Urinary bladder (tissue), 4 donors: ENCODE data around the gene PKP3. TPM values are rescaled to one million over a fixed set of nuclear protein-coding genes. Genes with fewer than 3 reads are reported as not detected.
"Not testable (repeated sequence)": the region's sequence is repeated elsewhere in the genome, so short reads cannot be mapped to it uniquely, and the experiment has no call there.

Experiments used
- DNase-seq: peaks from one replicate; pipeline ENCODE4 v3.0.0-alpha.2; 2015; ENCODE audit errors: extremely low spot score
- H3K27ac ChIP-seq: one replicate; pipeline ENCODE4 v1.5.1; 2013; ENCODE audit warnings: low read depth, mild to moderate bottlenecking, moderate library complexity
- H3K36me3 ChIP-seq: one replicate; pipeline ENCODE4 v1.6.1; 2013; ENCODE audit warnings: mild to moderate bottlenecking, moderate library complexity; ENCODE audit not compliant: insufficient read depth
- H3K4me1 ChIP-seq: one replicate; pipeline ENCODE4 v1.6.1; 2013; ENCODE audit warnings: mild to moderate bottlenecking, moderate library complexity; ENCODE audit not compliant: insufficient read depth
- H3K4me3 ChIP-seq: one replicate; pipeline ENCODE4 v1.5.1; 2013; ENCODE audit warnings: low read depth, low read length
- WGBS: extraction: QIAGEN DNeasy Blood & Tissue Kit; methylation state at CpG from one replicate; pipeline ENCODE4 v1.1.7; 2013; 5-methylcytosine and 5-hydroxymethylcytosine counted together
- polyA plus RNA-seq: library from polyadenylated mRNA; stranded (reverse); fragments of 200-250 nt; gene quantifications from one replicate; pipeline ENCODE4 v1.2.3, GENCODE V29; 2013
- total RNA-seq: library from RNA; depleted of rRNA; stranded (reverse); fragments of >200 nt; gene quantifications from one replicate; pipeline ENCODE4 v1.2.3, GENCODE V29; 2014
- donor health status: healthy with polysubstance abuse.
- donor health status: healthy.

PKP3 gene
- total and polyA plus RNA-seq, 2 donors = 5.2 to 8.4 TPM

DNA sequence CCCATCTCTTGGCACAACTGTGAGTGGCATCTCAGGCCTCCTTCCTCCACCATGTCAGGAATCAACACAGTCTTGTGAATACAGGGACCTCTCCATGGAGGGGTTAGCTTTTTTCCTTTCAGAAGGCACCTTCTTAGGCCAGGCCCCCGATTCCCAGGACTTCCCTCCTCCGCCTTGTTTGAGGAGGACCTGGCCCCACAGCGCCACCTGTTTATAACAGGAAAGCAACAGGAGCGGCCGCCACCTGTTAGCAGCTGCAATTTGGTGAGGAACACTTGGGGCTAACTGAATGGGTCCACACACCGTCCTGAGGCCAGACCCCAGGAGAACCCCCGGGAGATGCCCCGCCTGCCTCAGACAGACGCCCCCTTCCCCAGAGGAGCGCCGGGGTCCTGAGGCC is 3.8 kb upstream of the PKP3 start:
- 68% methylated on average over 11 of the region's 11 CpGs for WGBS
- H3K4me1 ChIP-seq = no peaks in the 10 kb centered on the region
- H3K4me3 ChIP-seq = no peak overlapping the region
- H3K36me3 ChIP-seq = no peaks in the 10 kb centered on the region
- no peak overlapping the region for H3K27ac ChIP-seq
- no peak for DNase-seq

DNA sequence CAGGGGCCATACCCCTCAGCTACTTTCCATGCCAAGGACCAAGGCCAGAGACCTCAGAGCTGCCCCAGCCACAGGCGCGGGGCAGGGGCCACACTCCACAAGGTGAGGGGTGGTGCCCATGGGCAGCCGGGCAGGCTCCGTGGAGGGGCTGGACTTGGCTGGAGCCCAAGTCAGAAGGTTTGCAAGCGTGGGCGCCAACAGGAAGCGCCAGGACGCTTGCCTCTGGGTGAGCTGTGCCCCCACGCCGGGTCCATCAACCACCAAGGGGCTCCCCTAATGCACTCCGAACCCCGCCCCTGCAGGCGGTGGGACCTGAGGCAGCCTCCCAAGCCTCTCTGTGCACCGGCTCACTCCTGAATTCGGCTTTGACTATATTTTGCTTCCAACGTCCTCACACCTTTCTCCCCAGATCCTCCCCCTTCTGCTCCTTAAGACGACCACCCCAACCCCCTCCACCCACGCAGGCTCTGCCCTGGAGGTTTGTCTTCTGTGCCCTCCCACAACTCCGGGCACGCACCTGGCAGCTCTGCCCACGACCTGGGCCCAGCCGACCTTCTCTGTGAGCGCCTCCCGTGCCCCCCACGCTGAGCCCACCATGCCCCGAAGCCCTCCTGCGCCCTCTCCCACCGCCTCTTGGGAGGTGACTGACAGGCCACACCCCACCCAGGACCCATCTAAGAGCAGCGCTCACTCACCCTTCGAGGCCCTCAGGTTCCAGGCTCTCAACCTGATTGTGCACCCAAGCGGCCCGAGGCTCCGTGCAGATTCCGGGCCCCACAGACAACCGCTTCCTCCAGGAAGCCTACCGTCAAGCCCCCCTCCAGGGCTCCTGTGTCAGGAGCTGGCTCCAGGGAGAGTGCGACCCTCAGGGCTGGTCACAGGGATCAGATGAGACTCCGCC is 2.6 kb upstream of the PKP3 start:
- DNase-seq = no peak
- 76% methylated on average over 38 of the region's 38 CpGs for WGBS
- H3K4me1 ChIP-seq = no peaks in the 10 kb centered on the region
- no peaks in the 10 kb centered on the region for H3K36me3 ChIP-seq
- H3K4me3 ChIP-seq = no peak overlapping the region
- no peak overlapping the region for H3K27ac ChIP-seq

DNA sequence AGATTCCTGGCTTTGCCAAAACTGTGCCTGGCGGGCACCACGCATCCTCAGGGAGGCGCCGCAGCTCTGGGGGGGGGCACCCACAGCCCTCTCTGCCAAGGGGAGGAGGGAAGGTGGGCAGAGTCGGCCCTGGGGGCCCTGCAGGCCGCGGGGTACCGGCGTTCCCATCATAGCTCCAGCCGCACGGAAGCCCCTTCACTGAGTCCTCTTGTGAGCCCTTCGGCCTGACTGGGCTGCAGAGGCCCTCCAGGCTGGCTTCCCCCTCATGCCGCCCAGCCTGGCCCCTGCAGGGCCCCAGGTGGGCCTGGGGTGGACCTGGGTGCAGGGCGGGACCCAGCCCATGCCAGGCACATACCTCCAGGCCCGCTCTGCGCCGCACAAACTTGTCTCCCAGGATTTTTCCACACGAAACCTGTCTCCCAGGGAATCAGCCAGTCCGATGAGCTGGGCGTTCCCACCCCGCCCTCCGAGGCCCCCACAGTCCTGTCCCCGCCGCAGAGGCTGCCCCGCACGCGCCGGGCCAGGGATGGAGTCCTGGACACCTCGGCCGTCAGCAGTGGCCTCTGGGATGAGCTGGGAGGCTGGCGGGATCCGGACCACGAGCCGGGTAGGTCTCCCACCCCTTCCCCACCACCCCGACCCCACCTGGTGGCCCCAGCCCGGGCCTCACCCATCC is 1.8 kb upstream of the PKP3 start:
- H3K36me3 ChIP-seq = no peaks in the 10 kb centered on the region
- H3K27ac ChIP-seq = no peak overlapping the region
- H3K4me1 ChIP-seq = no peaks in the 10 kb centered on the region
- DNase-seq = no peak
- WGBS = 87% methylated on average over 36 of the region's 36 CpGs
- H3K4me3 ChIP-seq = no peak overlapping the region

DNA sequence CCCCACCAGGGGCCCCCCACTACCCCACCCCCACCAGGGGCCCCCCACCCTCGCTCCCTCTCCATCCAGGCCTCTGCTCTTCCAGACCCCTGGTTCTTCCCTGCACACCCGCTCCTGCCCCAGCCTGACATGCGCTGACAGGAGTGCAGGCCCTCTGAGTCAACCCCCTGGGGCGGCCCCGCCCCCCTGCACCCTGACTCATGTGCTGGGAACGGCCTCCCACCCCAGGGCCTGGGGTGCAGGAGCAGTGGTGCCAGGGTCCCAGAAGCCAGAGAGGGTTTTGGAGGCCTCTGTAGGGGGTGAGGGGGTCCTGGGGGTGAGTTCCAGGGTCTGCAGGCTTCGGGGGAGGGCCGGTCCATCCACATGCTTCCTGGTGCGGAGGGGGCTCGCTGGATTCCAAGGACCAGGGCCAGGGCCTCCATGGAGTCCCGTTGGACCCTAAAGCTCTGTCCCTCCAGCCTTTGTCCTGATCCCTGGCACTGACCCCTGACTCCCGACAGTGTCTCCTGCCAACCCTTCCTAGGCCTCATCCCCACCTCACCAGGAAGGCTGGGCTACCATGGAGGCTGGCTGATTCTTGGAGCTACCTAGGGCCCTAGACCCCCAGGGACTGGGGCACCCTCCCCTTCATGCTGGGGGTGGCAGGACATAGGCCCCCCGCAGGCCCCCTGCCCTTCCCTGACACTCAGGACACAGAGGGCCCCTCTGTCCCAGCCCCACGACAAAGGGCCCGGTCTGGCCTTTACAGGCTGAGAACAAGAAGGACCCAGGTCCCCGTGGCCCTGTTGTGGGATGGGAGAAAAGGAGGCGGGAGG is 583 bp upstream of the PKP3 start:
- Histone ChIP-seq H3K27ac (peak overlapping the region; percentile 92), H3K4me1 (no peaks in the 10 kb centered on the region), H3K4me3 (no peak overlapping the region), H3K36me3 (no peaks in the 10 kb centered on the region)
- DNase-seq = no peak
- 77% methylated on average over 17 of the region's 17 CpGs for WGBS

DNA sequence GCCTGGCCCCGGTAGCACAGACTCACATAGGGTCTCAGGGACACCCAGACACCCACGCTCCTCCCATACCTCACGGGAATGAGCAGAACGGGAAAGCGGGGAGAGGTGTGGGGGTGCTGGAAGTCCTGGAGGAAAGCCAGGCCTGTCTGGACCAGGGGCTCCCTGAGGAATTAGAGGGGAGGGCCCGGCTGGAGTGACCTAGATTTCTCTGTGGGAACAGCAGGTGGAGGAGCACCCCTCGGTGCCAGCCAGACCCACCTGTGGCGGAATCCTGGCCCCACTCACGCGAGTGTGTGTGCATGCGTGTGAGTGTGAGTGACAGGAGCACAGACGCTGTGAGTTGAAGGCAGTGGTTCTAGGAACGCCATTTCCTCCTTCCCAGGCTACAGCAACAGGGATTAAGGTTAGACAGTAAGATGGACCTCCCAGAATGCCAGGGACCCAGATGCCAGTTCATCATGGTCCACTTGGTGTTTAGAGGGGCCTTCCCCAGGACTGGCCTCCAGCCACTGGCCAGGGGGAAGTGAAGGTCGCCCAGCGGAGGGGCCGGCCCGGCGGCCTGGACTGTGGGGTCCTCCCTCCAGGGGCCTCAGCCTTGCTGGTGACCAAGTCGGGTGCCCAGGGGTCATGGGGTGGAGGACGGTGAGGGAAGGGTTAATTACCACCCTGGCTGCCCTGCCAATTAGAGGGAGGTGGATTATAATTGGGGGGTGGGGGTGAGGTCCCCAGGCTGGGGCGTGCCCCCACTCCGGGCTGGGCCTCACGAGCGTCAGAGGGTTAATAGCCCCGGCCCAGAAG is 1.0 kb downstream of the PKP3 start:
- 74% methylated on average over 25 of the region's 25 CpGs for WGBS
- Histone ChIP-seq H3K4me3 (no peak overlapping the region), H3K27ac (no peak overlapping the region)

DNA sequence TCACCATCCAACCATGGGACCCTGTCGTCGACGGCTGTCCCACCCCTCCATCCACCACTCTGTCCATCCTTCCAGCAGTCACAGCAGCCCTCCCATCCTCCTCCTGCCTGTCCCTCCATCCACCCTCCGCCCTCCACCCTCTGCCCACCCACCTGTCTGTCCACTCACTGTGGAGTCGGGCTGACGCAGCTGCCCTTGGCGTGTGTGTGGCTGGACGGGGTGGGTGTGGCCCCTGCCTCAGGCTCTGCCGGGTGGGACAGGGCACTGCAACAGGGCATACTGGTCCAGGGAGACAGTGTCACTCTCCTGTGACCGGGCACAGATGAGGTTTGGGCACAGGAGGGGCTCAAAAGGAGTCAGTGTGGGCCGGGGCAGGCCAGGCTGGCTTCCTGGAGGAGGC is 1.9 kb downstream of the PKP3 start:
- no peak overlapping the region for H3K4me3 ChIP-seq
- no peaks in the 10 kb centered on the region for H3K4me1 ChIP-seq
- no peaks in the 10 kb centered on the region for H3K36me3 ChIP-seq
- 73% methylated on average over 11 of the region's 11 CpGs for WGBS
- no peak for DNase-seq
- no peak overlapping the region for H3K27ac ChIP-seq

More for the DNA sequence above, 1.0 kb downstream of the PKP3 start:
- no peaks in the 10 kb centered on the region for H3K4me1 ChIP-seq
- no peaks in the 10 kb centered on the region for H3K36me3 ChIP-seq
- no peak for DNase-seq

DNA sequence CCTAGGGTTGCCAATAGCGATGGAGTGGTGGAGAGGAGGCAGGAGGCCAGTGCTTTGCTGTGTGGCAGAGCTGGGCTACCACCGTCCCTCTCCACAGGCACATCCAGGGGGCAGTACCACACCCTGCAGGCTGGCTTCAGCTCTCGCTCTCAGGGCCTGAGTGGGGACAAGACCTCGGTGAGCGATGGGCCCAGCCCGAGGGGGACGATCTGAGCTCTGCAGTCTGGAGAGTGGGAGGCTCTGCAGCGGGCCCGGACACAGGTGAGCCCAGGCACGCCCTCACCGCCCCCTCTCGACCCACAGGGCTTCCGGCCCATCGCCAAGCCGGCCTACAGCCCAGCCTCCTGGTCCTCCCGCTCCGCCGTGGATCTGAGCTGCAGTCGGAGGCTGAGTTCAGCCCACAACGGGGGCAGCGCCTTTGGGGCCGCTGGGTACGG is 2.5 kb downstream of the PKP3 start:
- 33% methylated on average over 23 of the region's 23 CpGs for WGBS
- Histone ChIP-seq H3K27ac (no peak overlapping the region), H3K4me3 (peak overlapping the region; percentile 28), H3K4me1 (no peaks in the 10 kb centered on the region), H3K36me3 (no peaks in the 10 kb centered on the region)
- no peak for DNase-seq

DNA sequence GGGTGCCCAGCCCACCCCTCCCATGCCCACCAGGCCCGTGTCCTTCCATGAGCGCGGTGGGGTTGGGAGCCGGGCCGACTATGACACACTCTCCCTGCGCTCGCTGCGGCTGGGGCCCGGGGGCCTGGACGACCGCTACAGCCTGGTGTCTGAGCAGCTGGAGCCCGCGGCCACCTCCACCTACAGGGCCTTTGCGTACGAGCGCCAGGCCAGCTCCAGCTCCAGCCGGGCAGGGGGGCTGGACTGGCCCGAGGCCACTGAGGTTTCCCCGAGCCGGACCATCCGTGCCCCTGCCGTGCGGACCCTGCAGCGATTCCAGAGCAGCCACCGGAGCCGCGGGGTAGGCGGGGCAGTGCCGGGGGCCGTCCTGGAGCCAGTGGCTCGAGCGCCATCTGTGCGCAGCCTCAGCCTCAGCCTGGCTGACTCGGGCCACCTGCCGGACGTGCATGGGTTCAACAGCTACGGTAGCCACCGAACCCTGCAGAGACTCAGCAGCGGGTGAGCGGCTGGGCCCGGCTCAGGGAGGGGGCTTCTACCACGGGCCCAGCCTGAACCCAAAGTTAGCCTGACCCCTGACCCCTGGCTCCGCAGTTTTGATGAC is 3.0 kb downstream of the PKP3 start:
- H3K4me3 ChIP-seq = peak overlapping the region; percentile 28
- H3K27ac ChIP-seq = no peak overlapping the region
- no peak for DNase-seq
- WGBS = 20% methylated on average over 43 of the region's 43 CpGs
- no peaks in the 10 kb centered on the region for H3K36me3 ChIP-seq
- no peaks in the 10 kb centered on the region for H3K4me1 ChIP-seq

DNA sequence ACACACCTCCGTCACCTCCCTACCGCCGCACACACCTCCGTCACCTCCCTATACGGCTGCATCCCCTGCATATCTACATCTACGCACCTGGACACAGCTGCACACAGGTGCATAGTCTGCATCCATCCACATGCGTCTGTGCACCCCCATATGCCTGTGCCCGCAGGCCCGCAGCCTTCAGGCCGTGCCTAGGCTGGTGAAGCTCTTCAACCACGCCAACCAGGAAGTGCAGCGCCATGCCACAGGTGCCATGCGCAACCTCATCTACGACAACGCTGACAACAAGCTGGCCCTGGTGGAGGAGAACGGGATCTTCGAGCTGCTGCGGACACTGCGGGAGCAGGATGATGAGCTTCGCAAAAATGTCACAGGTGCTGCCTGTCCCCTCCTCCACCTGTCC is 4.8 kb downstream of the PKP3 start:
- Histone ChIP-seq H3K4me3 (no peak overlapping the region), H3K27ac (no peak overlapping the region), H3K4me1 (no peaks in the 10 kb centered on the region), H3K36me3 (no peaks in the 10 kb centered on the region)
- DNase-seq = no peak
- WGBS = 84% methylated on average over 20 of the region's 20 CpGs

DNA sequence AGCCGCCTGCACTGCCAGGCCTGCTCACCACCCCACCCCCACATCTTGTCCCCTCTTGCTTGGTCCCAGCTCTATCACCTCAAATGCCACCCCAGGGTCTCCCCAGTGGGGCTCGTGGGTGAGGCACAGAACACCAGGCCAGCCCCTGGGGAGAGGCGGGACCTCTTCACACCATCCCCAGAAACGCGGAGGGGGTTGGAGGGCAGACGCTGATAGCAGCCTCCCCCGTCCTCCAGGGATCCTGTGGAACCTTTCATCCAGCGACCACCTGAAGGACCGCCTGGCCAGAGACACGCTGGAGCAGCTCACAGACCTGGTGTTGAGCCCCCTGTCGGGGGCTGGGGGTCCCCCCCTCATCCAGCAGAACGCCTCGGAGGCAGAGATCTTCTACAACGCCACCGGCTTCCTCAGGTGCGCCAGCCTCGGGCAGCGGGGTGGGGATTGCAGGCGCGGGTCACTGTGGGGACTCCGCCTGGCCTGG is 5.8 kb downstream of the PKP3 start:
- Histone ChIP-seq H3K4me3 (no peak overlapping the region), H3K27ac (no peak overlapping the region), H3K36me3 (no peaks in the 10 kb centered on the region), H3K4me1 (no peaks in the 10 kb centered on the region)
- WGBS = 30% methylated on average over 21 of the region's 21 CpGs
- no peak for DNase-seq

DNA sequence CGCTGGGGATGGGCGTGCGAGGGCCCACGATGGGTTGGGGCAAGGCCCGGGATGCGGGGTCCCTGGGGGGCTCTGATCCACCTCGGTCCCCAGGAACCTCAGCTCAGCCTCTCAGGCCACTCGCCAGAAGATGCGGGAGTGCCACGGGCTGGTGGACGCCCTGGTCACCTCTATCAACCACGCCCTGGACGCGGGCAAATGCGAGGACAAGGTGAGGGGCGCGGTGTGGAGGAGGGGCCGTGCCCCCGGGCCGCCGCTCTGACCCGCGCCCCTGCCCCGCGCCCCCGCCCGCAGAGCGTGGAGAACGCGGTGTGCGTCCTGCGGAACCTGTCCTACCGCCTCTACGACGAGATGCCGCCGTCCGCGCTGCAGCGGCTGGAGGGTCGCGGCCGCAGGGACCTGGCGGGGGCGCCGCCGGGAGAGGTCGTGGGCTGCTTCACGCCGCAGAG is 6.3 kb downstream of the PKP3 start:
- no peaks in the 10 kb centered on the region for H3K36me3 ChIP-seq
- WGBS = 15% methylated on average over 50 of the region's 50 CpGs
- DNase-seq = no peak
- no peak overlapping the region for H3K27ac ChIP-seq
- H3K4me1 ChIP-seq = no peaks in the 10 kb centered on the region
- H3K4me3 ChIP-seq = no peak overlapping the region

DNA sequence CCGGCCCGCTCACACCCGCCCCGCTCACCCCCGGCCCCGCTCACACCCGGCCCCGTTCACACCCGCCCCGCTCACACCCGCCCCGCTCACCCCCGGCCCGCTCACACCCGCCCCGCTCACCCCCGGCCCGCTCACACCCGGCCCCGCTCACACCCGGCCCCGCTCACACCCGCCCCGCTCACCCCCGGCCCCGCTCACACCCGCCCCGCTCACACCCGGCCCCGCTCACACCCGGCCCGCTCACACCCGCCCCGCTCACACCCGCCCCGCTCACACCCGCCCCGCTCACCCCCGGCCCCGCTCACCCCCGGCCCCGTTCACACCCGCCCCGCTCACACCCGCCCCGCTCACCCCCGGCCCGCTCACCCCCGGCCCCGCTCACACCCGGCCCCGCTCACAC is 7.2 kb downstream of the PKP3 start:
- WGBS = no CpG with 5 or more reads among the region's 52 CpGs
- not testable (repeated sequence) for DNase-seq

More for the DNA sequence above, 7.2 kb downstream of the PKP3 start:
- not testable (repeated sequence) for H3K4me3 ChIP-seq, H3K36me3 ChIP-seq, H3K27ac ChIP-seq, H3K4me1 ChIP-seq
